Measurements from ENCODE around the gene SUMO4. TPM values are rescaled to one million over a fixed set of nuclear protein-coding genes. Genes with fewer than 3 reads are reported as not detected.

Gene SUMO4
- total and polyA plus RNA-seq, 2 of the 8 experiments (the other 6 are each of a cell fraction or from before 2014, with no cell fraction given), result 0.09 to 1.3 TPM

DNA sequence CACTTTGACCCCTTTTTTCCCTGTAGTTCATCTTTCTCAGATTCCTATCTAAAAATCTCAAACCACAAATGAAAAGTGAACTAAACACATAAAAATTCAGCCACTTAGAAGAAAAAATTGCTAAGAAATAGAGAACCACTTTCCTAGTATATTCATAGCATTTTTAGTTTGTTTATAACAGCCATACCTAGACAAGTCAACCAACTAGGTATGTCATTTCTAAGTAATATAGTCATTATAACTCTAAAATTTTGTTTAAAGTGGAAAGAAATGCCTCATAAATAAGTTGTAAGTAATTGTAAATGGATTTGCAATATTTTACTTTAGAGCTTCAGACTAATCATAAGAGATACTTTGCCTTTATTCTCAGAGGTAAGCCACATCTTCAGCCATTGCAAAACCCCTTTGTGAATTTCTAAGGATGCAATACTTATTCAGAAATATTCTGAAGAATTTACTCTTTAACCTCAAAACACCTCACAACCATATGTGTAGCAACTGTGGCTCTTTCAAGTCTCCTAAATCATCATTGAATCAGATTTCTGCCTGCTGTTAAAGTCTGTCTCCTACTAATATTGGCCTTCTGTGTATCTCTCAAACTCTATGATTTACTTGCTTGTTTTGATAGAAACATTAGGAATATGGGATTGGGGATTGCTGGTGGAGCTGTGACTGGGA, 6.9 kb upstream of the SUMO4 start (continued):
- TF ChIP-seq PHF8 (conservative IDR thresholded peaks at IDR 0.05; ENCODE audit: low read depth, low read length) (no peak), BRCA1 (IDR thresholded peaks at IDR 0.05; ENCODE audit: low read depth, low read length) (no peak), EP300 (IDR thresholded peaks at IDR 0.05; ENCODE audit: borderline replicate concordance in 1 of 2, low read depth in 2 of 2, low read length in 2 of 2) (no peak), FOSL1 (IDR thresholded peaks at IDR 0.05; ENCODE audit: insufficient read depth, low read depth, low read length) (no peak), JUN (IDR thresholded peaks at IDR 0.05; ENCODE audit: low read depth, low read length) (no peak), RBBP5 (IDR thresholded peaks at IDR 0.05; ENCODE audit: borderline replicate concordance, low read depth, low read length) (no peak), EZH2 (IDR thresholded peaks at IDR 0.05; ENCODE audit: low read depth, low read length, severe bottlenecking) (no peak), CREB1 (IDR thresholded peaks at IDR 0.05) (no peak)

Data from H1 (cell line).